GM21526 (cell line): Measurements from ENCODE around the gene OTOS.

Source experiments
- ATAC-seq: cut with Tn5 transposase; IDR thresholded peaks from one replicate; pipeline ENCODE4 v1.9.1; 2021; ENCODE audit warnings: moderate library complexity; ENCODE audit not compliant: unreplicated experiment, low FRiP score

The OTOS gene

DNA sequence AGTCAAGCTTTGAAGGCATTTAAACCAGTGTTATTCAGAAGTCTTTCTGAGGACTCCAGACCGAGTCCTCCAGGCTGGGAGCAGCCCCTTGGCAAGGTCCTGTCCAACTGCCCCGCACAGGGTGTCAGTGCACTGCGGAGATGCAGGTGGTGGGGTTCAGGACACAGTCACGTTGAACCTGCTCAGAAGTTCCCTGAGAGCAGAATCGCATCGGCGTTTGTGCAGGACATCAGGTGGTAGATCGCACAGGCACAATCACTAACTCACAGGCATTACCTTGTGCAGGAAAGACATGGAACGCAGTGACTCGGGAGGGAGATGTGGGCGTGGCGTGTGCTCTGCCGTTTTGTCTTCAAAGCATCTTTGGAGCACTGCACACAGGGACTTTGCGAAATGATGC is 14.7 kb downstream of the OTOS start:
- no peak for ATAC-seq

DNA sequence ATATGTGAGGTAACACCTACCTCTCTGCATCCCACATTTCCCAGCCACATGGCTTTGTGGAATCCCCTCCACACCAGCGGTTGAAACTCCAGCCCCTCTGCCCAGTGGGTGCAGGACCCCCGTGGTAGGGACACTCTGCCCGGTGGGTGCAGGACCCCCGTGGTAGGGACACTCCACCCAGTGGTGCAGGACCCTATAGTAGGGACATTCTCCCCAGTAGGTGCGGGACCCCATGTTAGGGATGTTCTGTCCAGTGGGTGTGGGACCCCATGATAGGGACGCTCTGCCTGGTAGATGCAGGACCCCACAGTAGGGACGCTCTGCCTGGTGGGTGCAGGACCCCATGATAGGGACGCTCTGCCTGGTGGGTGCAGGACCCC is 15.8 kb downstream of the OTOS start:
- no peak for ATAC-seq

DNA sequence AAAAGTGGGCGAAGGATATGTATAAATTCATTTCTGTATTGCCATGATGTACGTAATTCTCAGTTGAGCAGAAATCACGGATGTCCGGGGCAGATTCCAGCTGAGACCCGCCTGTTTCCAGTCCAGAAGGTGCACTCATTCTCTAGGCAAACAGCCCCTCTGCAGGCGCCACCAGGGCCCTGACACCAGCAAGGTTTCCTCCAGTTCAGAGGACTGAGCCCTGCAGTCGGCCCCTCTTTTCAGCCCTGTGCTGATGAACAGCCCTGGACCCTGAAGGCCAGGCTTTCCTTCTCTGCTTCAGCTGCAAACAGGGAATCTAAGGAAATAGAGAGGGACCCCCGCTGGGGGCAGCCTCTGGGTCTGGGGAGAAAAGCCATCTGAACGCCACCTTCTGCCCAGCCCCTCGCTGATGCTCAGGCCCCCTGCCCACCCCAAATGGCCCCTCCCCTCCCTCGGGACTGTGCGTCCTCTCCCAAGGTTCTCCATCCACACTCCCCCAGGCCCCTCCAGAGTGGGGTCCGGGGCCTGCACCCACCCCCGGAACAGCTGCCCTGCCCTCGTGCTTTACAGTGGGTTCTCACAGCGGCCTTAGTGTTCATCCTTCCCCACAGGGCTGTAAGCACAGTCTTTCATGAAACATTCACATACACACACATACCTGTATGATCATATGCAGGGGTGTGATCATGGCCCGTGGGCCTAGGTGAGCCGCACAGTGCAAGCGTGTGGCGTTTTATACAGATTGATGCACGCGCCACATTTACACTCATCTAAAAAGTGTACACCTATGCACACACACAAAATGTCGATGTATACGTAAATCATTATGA is 16.4 kb downstream of the OTOS start:
- ATAC-seq: no peak

DNA sequence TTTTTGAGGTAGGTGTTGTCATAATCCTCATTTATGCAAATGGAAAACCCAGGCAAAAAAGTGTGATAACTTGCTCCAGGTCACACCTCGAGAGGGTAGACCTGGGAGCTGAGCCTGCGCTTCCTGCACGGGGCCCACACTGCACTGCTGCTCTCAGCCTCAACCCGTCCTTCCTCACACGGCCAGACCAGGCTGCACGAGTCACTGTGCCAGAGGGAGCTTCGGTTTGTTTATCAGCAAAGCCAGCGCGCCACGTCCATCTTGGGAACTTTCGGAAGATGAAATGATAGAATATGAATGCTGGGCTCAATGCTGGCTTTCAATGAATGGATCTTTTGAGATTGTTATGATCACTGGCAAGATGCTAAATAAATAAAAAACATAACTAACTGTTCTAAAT is 18.8 kb downstream of the OTOS start:
- ATAC-seq: no peak

DNA sequence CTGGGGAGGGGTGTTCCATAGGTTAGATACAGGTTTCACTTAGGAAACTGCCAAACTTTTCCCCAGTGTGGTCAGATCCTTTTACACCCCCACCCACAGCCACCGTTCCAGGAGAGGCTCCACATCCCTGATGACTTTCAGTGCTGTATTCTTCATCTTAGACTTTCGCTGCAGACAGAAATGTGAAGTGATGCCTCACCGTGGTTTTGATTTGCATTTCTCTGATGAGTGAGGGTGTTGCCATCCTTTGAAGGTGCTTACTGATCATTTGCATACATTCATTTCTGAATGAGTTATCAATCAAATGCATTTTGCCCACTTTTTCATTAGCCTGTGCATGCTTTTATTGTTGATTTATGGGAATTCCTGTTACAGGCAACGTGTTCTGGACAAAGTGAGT is 19.3 kb downstream of the OTOS start:
- no peak for ATAC-seq

DNA sequence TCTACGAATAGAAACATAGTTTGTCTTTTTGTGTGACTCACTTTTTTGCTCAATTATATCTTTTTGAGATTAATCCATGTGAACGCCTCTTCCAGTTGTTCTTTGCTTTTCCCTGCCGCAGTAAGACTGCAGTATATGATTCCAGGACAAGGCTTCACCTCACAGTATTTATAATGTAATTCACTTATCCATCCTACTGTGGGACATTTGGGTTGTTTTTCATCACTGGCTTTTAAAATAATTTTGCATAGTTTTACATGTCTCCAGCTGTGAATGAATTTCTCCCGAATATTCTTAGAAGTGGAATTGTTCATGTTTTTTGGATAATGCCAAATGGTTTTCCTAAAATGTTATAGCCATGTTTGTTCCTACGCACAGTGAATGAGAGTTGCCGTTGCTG is 26.2 kb downstream of the OTOS start:
- ATAC-seq: no peak

DNA sequence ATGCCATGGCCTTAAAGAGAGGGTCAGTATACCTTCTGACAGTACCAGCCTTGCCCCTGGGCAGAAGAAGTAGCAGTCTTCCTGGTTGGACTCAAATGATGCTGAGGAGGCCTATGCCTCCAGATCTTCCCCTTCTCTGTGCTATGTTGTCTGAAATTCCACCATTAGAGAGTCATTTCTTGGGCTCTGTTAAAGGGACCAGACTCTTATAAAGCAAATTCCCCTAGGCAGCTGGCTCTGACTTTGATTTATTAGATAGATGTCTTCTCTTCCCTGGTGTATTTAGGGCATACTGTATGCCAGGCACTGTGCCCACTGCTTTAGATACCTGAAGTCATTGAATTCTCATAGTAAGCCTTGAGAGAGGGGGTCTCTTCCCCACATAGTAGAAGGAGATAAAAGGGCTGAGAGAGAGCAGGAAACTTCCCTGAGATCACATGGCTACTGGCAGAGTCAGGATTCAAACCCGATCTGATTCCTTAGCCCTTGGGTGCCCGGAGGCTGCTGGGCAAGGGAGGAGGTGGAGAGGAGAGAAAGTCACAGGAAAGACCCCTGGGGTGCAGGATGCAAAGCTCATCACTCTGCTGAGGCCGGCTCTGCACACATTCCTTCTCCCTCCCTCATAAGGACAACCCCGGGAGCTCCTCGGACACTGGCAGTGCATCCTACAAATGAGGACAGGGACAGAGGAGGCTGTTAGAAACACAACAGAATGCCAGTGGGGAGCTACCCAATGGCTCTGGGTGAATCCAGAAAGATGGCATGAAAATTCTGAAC is 27.4 kb downstream of the OTOS start:
- ATAC-seq: no peak

DNA sequence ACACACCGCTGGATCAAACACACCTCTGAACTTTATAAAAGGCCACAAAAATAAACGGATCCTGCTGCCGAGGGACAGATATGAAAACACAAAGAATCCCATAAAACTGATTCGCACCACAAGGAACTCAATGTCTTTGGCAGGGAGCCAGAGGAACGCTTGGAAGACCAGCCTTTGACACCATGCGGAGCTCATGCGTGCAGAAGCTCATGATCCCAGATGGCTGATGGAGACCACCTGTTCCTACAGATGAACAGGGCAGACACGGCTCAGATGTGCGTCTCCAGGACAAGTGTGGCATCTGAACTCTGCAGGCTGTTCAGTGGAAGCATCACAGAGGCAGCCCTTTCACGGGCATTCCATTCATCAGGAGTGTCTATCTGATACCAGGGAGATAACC is 29.2 kb downstream of the OTOS start:
- ATAC-seq: no peak

DNA sequence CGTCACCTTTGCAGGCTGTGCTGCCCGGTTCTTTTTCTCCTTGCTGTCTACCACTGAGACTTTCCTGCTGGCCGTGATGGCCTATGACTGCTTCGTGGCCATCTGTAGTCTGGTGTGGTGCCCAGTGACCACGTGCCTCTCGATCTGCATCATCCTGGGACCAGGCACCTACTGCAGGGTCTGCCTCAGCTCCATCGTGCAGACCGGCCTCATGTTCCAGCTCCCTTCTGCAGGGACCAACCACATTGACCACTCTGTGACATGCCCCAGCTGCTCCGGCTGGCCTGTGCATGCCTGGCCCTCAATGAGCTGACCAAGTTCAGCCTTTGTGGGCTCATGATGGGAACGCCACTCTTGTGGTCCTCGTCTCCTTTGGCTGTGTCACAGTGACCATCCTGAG is 31.1 kb downstream of the OTOS start:
- ATAC-seq: no peak

DNA sequence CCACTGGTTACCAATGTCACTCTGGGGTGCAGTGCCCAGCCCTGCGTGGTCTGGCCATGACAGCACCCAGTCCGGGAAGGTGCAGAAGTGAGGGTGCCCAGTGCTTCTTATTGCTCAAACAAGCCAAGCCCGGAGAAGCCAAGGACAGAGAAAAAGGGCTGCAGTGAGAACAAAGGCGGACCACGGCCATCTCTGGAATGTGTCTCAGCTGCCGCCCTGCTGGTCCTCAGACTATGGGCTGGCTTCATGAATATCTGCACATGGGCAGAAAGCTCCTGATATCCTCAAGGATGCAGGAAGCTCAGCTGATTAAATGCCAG is 33.0 kb downstream of the OTOS start:
- no peak for ATAC-seq

DNA sequence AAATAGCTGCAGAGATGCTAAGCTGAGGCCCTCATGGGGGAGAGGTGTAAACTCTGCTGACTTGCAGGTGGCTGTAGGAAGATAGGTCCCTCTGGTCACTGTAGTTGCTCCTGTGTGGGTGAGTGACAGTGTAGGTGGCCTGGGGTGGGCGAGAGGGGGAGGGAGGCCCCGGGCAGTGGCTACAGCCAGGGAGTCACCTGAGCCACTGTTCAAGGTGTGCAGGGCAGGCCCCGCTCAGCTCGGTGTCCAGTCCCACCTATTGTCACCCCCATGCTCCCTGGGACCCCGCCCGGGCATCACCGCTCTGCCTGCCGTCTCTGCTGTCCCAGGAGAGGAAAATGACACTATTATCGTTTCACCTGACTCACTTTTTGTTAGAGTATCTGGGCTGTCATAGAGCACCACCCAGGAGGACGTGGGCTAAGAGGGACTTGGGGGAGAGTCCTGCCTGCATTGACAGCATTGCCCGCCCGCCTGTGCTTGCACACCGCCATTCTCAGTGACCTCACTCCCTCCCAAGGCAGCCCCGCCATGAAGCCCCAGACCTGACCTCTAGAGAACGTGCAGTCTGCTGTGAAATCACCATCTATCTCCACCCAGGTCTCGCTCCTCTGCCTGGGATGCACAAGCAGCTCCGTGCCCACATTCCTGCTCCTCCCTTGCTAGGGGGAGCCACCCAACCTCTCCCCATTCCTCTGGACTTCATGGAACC is 33.5 kb downstream of the OTOS start:
- no peak for ATAC-seq

DNA sequence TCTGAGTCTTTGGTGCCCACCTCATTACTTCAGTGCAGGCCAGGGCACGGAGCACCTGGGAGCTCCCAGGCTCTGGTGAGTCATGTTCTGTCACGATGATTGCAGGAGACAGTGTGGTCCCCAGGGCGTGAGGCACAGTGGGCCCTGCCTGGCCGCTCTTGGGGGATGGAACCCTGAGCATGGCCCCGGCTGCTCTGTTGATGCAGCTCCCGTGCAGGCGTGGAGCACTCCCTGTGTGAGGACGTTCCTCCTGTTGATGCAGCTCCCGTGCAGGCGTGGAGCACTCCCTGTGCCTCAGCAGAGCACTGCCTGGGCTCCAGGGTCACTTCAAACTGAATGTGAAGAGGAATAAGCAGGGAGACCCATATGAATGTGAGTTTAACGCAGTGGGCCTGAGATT is 34.5 kb downstream of the OTOS start:
- no peak for ATAC-seq

DNA sequence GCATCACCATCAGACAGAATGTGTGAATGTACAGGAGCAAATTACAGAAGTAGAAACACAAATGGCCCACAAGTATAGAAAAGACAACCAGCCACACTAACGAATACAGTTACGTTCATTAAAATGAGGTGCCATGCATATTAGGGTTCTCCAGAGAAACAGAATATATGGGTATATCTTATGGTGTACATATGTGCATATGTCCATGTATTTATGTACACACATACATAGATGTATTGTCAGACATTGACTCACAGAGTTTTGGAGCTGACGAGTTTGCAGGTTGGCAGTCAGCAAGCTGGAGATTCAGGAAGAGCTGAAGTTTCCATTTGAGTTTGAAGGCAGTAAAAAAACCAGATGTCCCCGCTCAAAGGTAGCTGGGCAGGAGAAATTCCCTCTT is 37.3 kb downstream of the OTOS start:
- ATAC-seq: no peak

DNA sequence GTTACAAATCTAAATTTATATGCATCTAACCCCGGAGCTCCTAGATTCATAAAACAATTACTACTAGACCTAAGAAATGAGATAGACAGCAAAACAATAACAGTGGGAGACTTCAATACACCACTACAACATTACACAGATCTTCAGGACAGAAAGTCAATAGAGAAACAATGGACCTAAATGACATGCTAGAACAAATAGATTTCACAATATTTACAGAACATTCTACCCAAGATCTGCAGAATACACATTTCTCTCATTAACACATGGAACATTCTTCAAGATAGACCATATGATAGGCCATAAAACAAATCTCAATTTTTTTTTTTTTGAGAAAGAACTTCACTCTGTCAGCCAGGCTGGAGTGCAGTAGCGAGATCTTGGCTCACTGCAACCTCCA is 42.1 kb downstream of the OTOS start:
- ATAC-seq: no peak

DNA sequence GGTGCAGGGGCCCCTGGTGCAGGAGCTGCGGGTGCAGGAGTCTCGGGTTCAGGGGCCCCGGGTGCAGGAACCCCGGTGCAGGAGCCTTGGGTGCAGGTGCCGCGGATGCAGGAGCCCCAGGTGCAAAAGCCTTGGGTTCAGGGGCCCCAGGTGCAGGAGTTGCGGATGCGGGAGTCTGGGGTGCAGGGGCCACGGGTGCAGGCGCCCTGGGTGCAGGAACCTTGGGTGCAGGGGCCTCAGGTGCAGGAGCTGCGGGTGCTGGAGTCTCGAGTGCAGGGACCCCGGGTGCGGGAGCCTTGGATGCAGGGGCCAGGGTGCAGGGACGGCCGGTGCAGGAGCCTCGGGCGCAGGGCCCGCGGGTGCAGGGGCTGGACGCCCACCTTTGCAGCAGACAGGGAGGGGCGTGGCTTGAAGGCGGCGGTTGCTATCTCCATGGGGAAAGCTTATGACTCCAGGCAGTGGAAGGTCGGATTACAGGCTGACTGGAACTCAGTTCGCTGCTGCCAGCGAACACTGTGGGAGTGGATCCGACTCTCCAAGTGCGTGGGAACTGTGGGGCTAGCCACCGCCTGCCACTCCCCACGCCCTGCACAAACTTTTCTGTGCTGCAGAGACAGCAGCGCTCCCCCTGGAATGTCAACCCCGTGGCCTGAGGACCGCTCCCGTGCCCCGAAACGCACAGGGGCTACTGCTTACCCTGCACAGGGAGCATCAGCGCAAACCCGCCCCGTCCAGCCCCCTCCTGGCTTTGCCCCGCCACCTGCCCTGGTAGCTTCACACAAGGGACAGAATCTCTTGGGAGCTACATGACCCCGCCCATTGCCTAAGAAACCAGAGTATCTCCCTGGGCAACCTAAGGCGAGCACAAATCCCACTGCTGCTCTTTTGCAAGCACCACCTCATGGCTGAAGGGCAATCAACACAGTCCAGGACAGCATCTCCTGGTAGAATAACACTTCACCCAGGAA is 44.6 kb downstream of the OTOS start:
- no peak for ATAC-seq

DNA sequence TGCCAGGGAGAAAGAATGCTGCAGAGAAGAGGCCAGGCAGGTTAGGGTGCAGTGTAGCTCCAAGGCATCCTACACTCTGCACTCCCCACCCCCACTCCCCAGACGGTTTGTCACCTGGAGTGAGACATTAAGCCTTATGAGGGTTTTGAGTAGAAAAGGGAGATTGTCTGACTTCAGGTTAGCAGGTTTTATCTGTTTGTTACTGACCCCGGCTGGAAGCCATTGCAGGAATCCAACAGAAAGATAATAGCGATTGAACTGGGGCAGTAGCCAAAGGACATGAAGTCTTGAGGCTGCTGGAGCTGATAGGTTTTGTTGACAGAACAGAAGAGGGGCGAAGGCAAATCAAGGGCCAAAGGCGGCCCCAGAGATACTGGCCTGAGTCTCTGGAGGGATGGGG is 51.2 kb downstream of the OTOS start:
- ATAC-seq: no peak
